ENCODE data around the gene PCP2.
A peak's percentile ranks its signal among the peaks of the same experiment; 100 is the strongest.

The PCP2 gene

GRCh38 chr19:7596211-7596937, 37.1 kb downstream of the PCP2 start:
- no peak for DNase-seq (ENCODE audit: low read depth)

GRCh38 chr19:7595466-7596133, 37.9 kb downstream of the PCP2 start, which contains the start of gene CAMSAP3:
CAMSAP3 (plus strand) TSS chr19:7595863; CDS start chr19:7596003, 140 bp downstream.
- peak; percentile 24 for DNase-seq (ENCODE audit: low read depth)

GRCh38 chr19:7590256-7590655, 43.3 kb downstream of the PCP2 start:
- no peak for DNase-seq (ENCODE audit: low read depth)

- no peak for DNase-seq (ENCODE audit: low read depth)
Observed at GRCh38 chr19:7589822-7590221, 43.7 kb downstream of the PCP2 start.

GRCh38 chr19:7582446-7582845, 51.1 kb downstream of the PCP2 start:
- no peak for DNase-seq (ENCODE audit: low read depth)

Data from activated T-helper 9 cell treated with anti-CD3 and anti-CD28 coated beads, Interleukin-2, amount 50 U/mL, for 16 hours (primary cell).